GM19438 (cell line): ENCODE data around the gene NFATC2IP.
"Not testable (repeated sequence)": the region's sequence is repeated elsewhere in the genome, so short reads cannot be mapped to it uniquely, and the experiment has no call there.

Experiments
- ATAC-seq: cut with Tn5 transposase; IDR thresholded peaks from one replicate; pipeline ENCODE4 v1.9.1; 2021; ENCODE audit warnings: low read depth; ENCODE audit not compliant: unreplicated experiment

NFATC2IP gene

GRCh38 chr16:28989363-28989762, 38.6 kb downstream of the NFATC2IP start:
- ATAC-seq, result no peak

GRCh38 chr16:28990375-28991040, 39.8 kb downstream of the NFATC2IP start:
- ATAC-seq, result no peak

DNA sequence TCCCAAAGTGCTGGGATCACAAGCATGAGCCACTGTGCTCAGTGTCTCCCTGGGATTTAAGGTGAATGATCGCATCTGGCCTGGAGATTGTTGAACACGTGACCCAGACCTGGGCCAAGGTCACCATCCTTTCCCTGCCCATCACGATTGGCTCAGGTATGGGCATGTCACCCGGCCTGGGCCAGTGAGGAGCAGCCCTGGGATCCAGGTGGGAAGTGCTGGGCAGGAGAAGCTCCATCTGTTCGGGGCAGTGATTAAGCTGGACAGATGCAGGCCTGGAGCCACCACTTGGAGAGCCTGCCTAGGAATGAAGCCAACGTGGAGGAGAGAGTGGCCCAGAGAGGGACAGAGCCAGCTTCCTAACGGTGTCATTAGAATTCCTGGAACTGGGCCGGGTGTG, 41.0 kb downstream of the NFATC2IP start:
- no peak for ATAC-seq

- no peak for ATAC-seq
Observed at GRCh38 chr16:28992496-28992895, 41.8 kb downstream of the NFATC2IP start.

DNA sequence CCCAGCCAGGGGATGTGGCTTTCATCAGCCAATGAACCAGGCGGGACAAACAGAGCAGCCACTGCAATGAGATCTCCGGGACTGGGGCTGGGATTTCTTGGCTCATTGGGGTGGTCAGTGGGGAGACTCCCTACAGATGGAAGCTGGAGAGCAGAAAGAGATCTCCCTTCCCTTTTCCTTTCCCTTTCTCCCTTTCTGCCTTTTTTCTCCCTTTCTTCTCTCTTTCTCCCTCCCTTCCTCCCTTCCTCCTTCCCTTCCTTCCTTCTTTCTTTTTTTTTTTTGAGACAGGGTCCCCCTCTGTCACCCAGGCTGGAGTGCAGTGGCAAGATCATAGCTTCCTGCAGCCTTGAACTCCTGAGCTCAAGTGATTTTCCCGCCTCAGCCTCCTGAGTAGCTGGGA, 48.1 kb downstream of the NFATC2IP start:
- ATAC-seq, result no peak

- no peak for ATAC-seq
Observed at GRCh38 chr16:28999577-28999976, 48.8 kb downstream of the NFATC2IP start.

GRCh38 chr16:29000019-29000418, 49.3 kb downstream of the NFATC2IP start:
- no peak for ATAC-seq

- ATAC-seq, result not testable (repeated sequence)
Observed at GRCh38 chr16:29004496-29005139, 53.9 kb downstream of the NFATC2IP start.

GRCh38 chr16:29007730-29008593, 57.2 kb downstream of the NFATC2IP start:
- no peak for ATAC-seq

GRCh38 chr16:29009050-29009837, 58.5 kb downstream of the NFATC2IP start:
- no peak for ATAC-seq

DNA sequence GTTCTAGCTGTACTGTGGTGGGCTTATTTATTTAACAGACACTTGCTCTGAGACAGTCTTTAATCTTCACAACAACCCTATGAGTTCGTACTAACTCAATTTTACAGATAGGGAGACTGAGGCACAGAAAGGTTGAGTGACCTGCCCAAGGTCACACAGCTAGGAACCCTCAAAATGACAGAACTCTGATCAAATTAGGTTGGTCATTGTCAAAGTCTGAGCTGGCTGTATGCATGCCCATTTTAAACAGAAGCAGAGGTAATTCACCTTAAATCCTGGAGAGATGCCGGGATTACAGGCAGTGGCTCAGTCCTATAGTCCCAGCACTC, 59.1 kb downstream of the NFATC2IP start:
- no peak for ATAC-seq

DNA sequence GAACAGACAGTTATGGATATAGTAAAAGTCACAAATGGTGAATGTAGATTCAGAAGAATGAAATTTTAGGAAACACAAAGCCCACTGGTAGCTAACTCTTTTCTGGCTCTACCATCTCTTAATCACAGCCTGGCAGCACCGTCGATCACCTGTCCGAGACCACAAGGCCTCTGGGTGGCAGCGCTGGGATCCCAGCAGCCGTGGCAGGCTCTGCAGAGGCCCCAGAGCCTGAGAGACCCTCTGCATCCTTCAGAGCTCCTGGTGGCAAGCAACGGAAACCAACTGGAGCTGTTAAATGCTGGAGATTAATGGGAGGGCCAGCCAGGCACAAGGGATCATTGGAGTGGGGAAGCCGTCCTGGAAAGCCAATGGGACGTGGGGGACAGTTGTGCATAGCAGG, 60.4 kb downstream of the NFATC2IP start:
- no peak for ATAC-seq

- ATAC-seq, result no peak
Observed at GRCh38 chr16:29011851-29012250, 61.1 kb downstream of the NFATC2IP start.

DNA sequence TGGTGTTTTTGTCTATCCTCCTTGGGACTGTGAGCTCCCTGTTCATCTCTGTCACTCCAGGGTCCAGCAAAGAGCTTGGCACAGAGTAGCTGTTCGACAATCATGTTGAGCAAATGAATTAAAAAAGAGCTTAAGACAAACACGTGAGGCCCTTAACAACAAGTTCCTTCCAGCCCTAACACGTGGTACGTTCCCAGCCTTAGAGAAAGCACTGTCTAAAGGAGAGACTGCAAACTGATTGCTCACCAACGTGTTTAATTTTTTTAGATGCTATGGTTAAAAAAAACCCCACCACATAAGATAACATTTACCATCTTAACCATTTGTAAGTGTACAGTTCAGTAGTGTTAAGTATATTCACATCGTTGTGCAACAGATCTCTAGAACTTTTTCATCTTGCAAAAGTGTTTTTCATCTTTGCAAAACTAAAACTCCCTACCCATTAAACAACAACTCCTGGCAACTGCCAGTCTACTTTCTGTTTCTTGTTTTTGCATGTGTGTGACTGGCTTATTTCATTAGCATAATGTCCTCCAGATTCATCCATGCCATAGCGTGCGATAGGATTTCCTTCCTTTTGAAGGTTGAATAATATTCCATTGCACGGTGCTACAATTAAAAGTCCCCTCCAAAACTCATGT, 62.3 kb downstream of the NFATC2IP start:
- ATAC-seq, result no peak

- no peak for ATAC-seq
Observed at GRCh38 chr16:29014561-29015069, 63.9 kb downstream of the NFATC2IP start.
